GM19455 (cell line): ENCODE results near the gene TMEM151A.
"Not testable (repeated sequence)": the region's sequence is repeated elsewhere in the genome, so short reads cannot be mapped to it uniquely, and the experiment has no call there.

Source experiments
- ATAC-seq: cut with Tn5 transposase; IDR thresholded peaks from one replicate; pipeline ENCODE4 v1.9.1; 2021; ENCODE audit not compliant: unreplicated experiment

TMEM151A gene

GRCh38 chr11:66267379-66268243 lies 24.1 kb upstream of the TMEM151A start:
- ATAC-seq = peak; percentile 31

GRCh38 chr11:66268244-66268951 lies 23.3 kb upstream of the TMEM151A start, which contains the start of gene RAB1B:
TSS of gene RAB1B (plus strand) at chr11:66268639. CDS start at chr11:66268680, 41 bp downstream.
- ATAC-seq = peak; percentile 77

GRCh38 chr11:66268952-66269905 lies 22.5 kb upstream of the TMEM151A start:
- ATAC-seq = no peak

- no peak for ATAC-seq
Measured at GRCh38 chr11:66271816-66272215, 19.9 kb upstream of the TMEM151A start.

GRCh38 chr11:66272596-66272995 lies 19.1 kb upstream of the TMEM151A start:
- no peak for ATAC-seq

GRCh38 chr11:66274219-66274618 lies 17.5 kb upstream of the TMEM151A start:
- no peak for ATAC-seq

- ATAC-seq = no peak
Measured at GRCh38 chr11:66275396-66275795, 16.3 kb upstream of the TMEM151A start.

GRCh38 chr11:66275984-66276612 lies 15.6 kb upstream of the TMEM151A start:
- no peak for ATAC-seq

GRCh38 chr11:66276619-66277018 lies 15.1 kb upstream of the TMEM151A start:
- not testable (repeated sequence) for ATAC-seq

GRCh38 chr11:66277064-66277463 lies 14.6 kb upstream of the TMEM151A start:
- not testable (repeated sequence) for ATAC-seq

- ATAC-seq = no peak
Measured at GRCh38 chr11:66277471-66278362, 14.0 kb upstream of the TMEM151A start, which contains the start of gene CNIH2. TSS of gene CNIH2 (plus strand) at chr11:66278175. CDS start at chr11:66278457, 282 bp downstream.

GRCh38 chr11:66278363-66279091 lies 13.2 kb upstream of the TMEM151A start:
- no peak for ATAC-seq

- ATAC-seq = no peak
Measured at GRCh38 chr11:66279092-66279734, 12.5 kb upstream of the TMEM151A start.

- no peak for ATAC-seq
Measured at GRCh38 chr11:66280428-66280827, 11.3 kb upstream of the TMEM151A start.

- no peak for ATAC-seq
Measured at GRCh38 chr11:66281001-66281400, 10.7 kb upstream of the TMEM151A start.

GRCh38 chr11:66281776-66282467 lies 9.8 kb upstream of the TMEM151A start:
- no peak for ATAC-seq
